Neutrophil (primary cell): ENCODE measurements around the gene ASB13.

Experiments
- H3K27ac ChIP-seq: fragments of 200-600 bp; sonication (generic); 2 replicates; pipeline ENCODE4 v1.5.1; 2016; ENCODE audit warnings: mild to moderate bottlenecking, moderate library complexity
- H3K27me3 ChIP-seq: fragments of 200-600 bp; sonication (generic); 2 replicates; pipeline ENCODE4 v1.6.0; 2016; ENCODE audit warnings: mild to moderate bottlenecking
- H3K36me3 ChIP-seq: fragments of 200-600 bp; sonication (generic); 2 replicates; pipeline ENCODE4 v1.5.1; 2017
- H3K4me1 ChIP-seq, 2 experiments: fragments of 200-600 bp in 1 of 2; sonication (generic) in 1 of 2; 1 replicate in 1 of 2; 2 replicates in 1 of 2; pipeline versions ENCODE4 v1.5.1 to v1.6.1; 2013 to 2016; ENCODE audit warnings: low read depth in 1 of 2, low read length in 1 of 2, mild to moderate bottlenecking in 1 of 2, moderate library complexity in 1 of 2; ENCODE audit not compliant: control insufficient read depth in 1 of 2, insufficient read depth in 1 of 2
- H3K4me3 ChIP-seq, 2 experiments: fragments of 200-600 bp in 1 of 2; sonication (generic) in 1 of 2; 1 replicate in 1 of 2; 2 replicates in 1 of 2; pipeline ENCODE4 v1.5.1; 2013 to 2016; ENCODE audit warnings: low read depth in 1 of 2, low read length in 1 of 2, mild to moderate bottlenecking in 1 of 2, moderate library complexity in 1 of 2
- H3K9me3 ChIP-seq: fragments of 200-600 bp; sonication (generic); 2 replicates; pipeline ENCODE4 v1.5.1; 2016
- CTCF ChIP-seq: fragments of 200-600 bp; sonication (generic); IDR thresholded peaks from 2 replicates; pipeline ENCODE4 v1.5.1; 2016; ENCODE audit warnings: antibody characterized with exemption

Gene ASB13, protein sequence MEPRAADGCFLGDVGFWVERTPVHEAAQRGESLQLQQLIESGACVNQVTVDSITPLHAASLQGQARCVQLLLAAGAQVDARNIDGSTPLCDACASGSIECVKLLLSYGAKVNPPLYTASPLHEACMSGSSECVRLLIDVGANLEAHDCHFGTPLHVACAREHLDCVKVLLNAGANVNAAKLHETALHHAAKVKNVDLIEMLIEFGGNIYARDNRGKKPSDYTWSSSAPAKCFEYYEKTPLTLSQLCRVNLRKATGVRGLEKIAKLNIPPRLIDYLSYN

GRCh38 chr10:5666008-5666840, at the start of gene ASB13:
Gene ASB13 (minus strand): TSS chr10:5666595. CDS start chr10:5666551, 44 bp downstream.
- peaks cover 18 to 19% of the 10 kb centered on the region in 2 experiments for H3K4me1 ChIP-seq
- H3K4me3 ChIP-seq: peak within 1 kb of the TSS; percentile 60 to 82
- TF ChIP-seq CTCF: no peak
- no peaks in the 10 kb centered on the region for H3K9me3 ChIP-seq
- H3K27ac ChIP-seq: peak within 1 kb of the TSS; percentile 78
- no peaks in the 10 kb centered on the region for H3K27me3 ChIP-seq
- H3K36me3 ChIP-seq: no peaks in the 10 kb centered on the region

- Histone ChIP-seq H3K9me3 (no peaks in the 10 kb centered on the region), H3K4me3 (no peak overlapping the region), H3K27me3 (no peaks in the 10 kb centered on the region), H3K36me3 (no peaks in the 10 kb centered on the region), H3K4me1 (peaks cover 0 to 7% of the 10 kb centered on the region in 2 experiments), H3K27ac (peak overlapping the region; percentile 34)
- TF ChIP-seq CTCF: no peak
Observed at GRCh38 chr10:5711642-5712041, 45.2 kb upstream of the ASB13 start.

- peak overlapping the region; percentile 34 for H3K27ac ChIP-seq
- no peak for TF ChIP-seq CTCF
- H3K27me3 ChIP-seq: no peaks in the 10 kb centered on the region
- H3K9me3 ChIP-seq: no peaks in the 10 kb centered on the region
- peaks cover 0 to 7% of the 10 kb centered on the region in 2 experiments for H3K4me1 ChIP-seq
- H3K4me3 ChIP-seq: peak overlapping the region in 1 of 2 experiments; percentile 28
- H3K36me3 ChIP-seq: no peaks in the 10 kb centered on the region
Observed at GRCh38 chr10:5710859-5711258, 44.5 kb upstream of the ASB13 start.

- Histone ChIP-seq H3K27me3 (no peaks in the 10 kb centered on the region), H3K4me3 (no peak overlapping the region), H3K27ac (no peak overlapping the region)
Observed at GRCh38 chr10:5709865-5710264, 43.5 kb upstream of the ASB13 start.

DNA sequence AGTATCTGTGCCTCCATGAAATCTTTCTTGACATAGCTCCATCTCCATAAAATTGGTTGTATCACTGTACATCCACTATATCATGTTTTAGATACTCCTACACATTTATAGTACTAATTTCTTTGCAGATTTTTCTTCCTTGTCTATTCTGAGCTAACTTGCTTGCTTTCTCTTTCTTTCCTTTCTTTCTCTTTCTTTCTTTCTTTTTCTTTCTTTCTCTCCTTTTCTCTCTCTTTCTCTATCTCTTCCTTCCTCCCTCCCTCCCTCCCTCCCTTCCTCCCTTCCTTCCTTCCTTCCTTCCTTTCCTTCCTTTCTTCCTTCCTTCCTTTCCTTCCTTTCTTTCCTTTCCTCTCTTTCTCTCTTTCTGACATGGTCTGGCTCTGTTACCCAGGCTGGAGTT, 42.0 kb upstream of the ASB13 start:
- no peaks in the 10 kb centered on the region for H3K36me3 ChIP-seq
- TF ChIP-seq CTCF: no peak
- H3K27me3 ChIP-seq: no peaks in the 10 kb centered on the region
- peaks cover 0 to 7% of the 10 kb centered on the region in 2 experiments for H3K4me1 ChIP-seq
- H3K9me3 ChIP-seq: no peaks in the 10 kb centered on the region
- no peak overlapping the region for H3K4me3 ChIP-seq
- H3K27ac ChIP-seq: no peak overlapping the region

More at GRCh38 chr10:5709865-5710264, 43.5 kb upstream of the ASB13 start:
- no peak for TF ChIP-seq CTCF
- Histone ChIP-seq H3K9me3 (no peaks in the 10 kb centered on the region), H3K36me3 (no peaks in the 10 kb centered on the region), H3K4me1 (peaks cover 0 to 7% of the 10 kb centered on the region in 2 experiments)
